HG03442 (cell line): ENCODE data around the gene NUMBL.
"Not testable (repeated sequence)": the region's sequence is repeated elsewhere in the genome, so short reads cannot be mapped to it uniquely, and the experiment has no call there.

Source experiments
- ATAC-seq: cut with Tn5 transposase; IDR thresholded peaks from one replicate; pipeline ENCODE4 v1.9.1; 2021; ENCODE audit warnings: mild to moderate bottlenecking, moderate library complexity; ENCODE audit not compliant: unreplicated experiment

The NUMBL gene

DNA sequence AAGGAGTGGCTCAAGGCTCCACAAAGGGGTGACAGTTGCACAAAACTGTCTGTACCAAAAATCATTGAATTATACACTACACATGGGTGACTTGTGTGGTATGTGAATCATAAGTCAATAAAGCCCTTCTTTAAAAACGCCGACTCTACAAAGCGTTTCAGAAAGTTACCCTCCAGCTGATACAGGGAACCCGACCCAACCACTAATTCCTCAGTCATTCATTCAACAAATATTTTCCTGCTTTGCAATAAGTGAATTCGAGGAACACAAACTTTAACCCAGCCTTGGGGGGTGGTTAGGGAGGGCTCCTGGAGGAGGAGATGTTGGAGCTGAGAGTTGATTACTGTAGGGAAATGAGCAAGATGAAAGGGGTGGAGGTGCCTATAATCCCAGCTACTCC, 57.2 kb downstream of the NUMBL start:
- no peak for ATAC-seq

DNA sequence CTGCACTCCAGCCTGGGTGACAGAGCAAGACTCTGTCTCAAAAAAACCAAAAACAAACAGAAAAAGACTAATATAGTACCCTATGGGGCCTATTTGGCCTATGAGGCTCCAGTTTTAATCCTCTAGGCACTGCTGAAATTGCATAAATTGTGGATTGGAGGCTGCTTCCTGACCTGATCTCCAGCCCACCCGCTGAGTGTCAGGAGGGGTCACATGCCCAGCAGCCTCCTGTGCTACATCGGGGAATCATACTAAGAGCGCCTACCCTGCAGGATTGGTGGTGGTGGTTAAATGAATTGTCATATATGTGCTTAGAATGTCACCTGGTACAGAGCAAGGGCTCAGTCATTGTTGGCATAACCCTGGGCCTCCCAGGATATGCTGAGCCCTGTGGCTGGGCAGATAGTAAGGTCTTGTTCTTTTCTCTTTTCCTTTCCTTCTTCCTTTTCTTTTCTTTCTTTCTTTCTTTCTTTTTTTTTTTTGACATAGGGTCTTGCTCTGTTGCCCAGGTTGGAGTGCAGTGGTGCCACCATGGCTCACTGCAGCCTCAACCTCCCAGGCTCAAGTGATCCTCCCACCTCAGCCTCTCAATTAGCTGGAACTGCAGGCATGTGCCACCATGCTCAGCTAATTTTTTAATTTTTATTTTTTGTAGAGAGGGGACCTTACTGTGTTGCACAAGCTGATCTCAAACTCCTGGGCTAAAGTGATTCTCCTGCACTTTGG, 58.0 kb downstream of the NUMBL start:
- no peak for ATAC-seq

DNA sequence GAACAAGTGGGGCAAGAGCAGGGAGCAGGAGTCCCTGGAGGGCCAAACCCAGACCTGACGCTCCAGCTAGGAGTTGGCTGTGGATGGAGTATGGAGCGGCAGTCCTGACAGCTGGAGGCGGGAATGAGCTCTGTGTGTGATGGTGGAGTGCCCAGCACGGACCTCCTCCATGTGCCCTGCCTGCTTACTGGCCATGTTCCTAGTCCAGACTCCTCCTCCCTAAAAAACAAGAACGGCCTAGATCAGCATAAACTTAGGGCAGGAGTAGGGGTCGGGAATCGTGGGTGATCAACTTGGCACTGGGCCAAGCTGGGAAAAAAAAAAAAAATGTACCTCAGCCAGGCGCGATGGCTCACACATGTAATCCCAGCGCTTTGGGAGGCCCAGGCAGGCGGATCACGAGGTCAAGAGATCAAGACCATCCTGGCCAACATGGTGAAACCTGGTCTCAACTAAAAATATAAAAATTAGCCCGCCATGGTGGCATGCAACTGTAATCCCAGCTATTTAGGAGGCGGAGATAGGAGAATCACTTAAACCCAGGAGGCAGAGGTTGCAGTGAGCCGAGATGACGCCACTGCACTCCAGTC, 59.8 kb downstream of the NUMBL start:
- no peak for ATAC-seq

DNA sequence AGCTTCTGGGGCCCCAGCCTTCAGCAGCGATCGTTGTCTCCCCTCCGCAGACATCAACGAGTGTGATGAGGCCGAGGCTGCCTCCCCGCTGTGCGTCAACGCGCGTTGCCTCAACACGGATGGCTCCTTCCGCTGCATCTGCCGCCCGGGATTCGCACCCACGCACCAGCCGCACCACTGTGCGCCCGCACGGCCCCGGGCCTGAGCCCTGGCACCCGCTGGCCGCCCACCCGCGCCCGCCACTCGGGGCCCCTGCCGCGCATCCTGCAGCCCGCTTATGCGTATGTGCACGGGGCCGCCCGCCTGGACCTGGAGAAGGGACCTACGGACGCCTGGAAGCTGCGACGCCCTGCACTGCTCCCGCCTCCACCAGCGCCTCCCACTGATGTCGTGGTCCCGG, 61.1 kb downstream of the NUMBL start:
- ATAC-seq, result no peak

DNA sequence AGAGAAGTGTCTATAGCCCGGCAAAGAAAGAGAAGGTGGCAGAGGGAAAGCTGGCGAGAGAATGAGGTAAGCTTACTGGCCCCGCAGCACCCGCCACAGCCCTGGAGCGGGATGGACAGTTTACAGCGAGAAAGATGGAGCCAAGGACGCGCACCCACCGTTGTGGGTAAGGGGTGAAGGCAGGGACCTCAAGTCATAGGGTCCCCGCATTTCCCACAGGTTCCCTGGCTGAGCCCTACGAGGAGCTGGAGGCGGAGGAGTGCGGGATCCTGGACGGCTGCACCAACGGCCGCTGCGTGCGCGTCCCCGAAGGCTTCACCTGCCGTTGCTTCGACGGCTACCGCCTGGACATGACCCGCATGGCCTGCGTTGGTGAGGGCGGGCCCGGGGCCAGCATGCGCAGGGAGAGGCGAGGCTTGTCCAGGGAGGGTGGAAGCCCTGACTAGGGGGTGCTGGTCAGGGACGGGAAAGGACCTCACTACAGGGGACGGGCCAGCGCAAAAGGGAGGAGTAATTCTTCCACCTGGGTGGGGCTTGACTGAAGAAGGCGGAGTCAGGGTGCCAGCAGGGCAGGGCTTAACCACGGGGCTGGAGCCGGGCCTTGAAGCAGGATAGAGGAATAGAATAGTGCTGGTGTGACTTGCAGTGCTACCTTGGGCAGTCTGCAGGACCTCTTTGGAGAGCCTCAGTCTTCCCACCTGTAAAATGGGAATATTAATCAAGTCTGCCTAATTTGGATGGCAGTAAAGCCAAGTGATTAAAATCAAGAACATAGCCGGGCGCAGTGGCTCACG, 62.8 kb downstream of the NUMBL start:
- ATAC-seq, result no peak

DNA sequence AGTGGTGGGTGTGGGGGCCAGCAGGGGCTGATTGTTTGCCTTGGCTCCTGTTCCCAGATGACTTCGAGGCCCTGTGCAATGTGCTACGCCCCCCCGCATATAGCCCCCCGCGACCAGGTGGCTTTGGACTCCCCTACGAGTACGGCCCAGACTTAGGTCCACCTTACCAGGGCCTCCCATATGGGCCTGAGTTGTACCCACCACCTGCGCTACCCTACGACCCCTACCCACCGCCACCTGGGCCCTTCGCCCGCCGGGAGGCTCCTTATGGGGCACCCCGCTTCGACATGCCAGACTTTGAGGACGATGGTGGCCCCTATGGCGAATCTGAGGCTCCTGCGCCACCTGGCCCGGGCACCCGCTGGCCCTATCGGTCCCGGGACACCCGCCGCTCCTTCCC, 63.5 kb downstream of the NUMBL start:
- no peak for ATAC-seq

DNA sequence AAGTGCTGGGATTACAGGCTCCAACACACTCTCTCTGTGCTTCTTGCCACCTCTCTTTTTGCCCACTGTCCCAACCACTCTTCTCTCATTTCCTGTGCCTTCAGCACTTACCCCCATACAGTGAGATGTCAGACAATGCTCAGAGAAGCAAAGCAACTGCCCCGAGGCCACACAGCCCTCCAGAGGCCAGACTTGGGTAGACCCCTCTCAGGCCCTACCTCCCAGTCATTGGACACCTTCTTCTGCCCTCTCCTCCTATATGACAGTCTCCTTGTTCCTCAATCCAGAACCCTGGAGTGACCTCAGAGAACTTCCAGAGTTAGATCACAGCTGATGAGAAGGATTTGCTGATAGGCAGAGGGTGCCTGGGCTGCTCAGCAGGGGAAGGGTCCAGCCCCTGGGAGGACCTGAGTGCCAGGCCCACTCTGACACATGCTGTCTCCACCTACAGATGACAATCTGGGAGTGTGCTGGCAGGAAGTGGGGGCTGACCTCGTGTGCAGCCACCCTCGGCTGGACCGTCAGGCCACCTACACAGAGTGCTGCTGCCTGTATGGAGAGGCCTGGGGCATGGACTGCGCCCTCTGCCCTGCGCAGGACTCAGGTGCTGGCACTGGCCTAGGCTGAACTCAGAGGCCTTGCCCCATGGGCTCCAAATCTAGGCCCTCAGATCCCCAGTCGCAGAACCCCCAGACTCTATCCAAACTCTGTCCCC, 64.9 kb downstream of the NUMBL start:
- no peak for ATAC-seq

DNA sequence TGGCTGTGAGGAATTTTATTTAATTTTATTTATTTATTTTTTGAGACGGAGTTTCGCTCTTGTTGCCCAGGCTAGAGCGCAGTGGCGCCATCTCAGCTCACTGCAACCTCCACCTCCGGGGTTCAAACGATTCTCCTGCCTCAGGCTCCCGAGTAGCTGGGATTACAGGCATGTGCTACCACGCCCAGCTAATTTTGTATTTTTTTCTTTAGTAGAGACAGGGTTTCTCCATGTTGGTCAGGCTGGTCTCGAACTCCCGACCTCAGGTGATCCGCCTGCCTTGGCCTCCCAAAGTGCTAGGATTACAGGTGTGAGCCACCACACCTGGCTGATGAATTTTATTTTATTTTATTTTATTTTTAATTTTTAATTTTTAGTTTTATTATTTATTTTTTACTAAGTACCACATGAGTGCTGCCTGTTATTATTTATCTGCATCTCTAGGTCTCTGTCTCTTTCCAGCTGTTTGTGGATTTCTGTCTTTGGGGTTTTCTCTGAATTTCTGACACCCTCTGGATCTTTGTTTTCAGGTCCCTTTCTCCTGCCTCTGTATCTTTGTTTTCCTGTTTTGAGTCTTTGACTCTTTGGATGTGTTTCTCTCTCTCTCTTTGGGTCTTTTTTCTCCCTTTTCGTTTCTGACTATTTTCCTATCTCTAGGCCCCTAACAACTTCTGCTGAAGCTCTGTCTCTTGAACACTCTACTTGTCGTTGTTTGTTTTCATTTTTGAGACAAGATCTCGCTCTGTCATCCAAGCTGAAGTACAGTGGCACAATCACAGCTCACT, 65.9 kb downstream of the NUMBL start:
- ATAC-seq, result not testable (repeated sequence)

DNA sequence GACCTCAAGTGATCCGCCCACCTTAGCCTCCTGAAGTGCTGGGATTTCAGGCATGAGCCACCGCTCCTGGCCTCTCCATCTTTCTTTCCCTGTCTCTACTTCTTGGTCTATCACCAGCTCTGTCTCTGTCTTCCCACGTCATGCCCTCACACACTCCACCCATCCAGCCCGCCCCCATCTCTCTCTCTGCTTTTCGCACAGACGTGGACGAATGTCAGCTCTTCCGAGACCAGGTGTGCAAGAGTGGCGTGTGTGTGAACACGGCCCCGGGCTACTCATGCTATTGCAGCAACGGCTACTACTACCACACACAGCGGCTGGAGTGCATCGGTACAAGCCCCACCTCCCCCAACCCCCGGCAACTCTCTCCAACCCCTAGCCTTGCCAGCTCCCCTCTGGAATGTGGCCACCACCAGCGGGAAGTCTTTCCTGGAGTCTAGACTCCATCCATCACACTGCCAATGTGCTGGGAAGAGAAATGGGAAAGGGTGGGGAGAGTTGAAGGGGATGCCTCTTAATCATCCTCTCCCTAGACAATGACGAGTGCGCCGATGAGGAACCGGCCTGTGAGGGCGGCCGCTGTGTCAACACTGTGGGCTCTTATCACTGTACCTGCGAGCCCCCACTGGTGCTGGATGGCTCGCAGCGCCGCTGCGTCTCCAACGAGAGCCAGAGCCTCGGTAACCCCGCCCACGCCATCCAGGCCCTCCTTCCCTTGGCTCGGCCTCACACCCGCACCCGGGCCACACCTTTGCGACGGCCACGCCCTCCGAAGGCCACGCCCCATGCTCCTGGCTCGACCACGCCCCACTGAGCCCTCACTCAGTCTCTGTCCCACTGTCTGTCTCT, 66.8 kb downstream of the NUMBL start:
- ATAC-seq, result no peak

DNA sequence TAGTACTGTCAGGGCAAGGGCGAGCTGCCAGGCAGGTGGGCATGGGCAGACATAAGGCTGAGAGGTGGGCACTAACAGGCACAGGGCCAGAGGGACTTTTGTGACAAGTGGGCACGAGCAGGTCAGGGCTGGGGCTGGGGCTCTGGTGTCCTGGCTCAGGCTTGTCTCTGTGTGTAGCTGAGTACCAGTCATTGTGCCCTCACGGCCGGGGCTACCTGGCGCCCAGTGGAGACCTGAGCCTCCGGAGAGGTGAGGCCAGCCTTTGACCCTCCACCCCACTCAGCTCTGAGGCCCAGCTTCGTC, 67.7 kb downstream of the NUMBL start:
- no peak for ATAC-seq

DNA sequence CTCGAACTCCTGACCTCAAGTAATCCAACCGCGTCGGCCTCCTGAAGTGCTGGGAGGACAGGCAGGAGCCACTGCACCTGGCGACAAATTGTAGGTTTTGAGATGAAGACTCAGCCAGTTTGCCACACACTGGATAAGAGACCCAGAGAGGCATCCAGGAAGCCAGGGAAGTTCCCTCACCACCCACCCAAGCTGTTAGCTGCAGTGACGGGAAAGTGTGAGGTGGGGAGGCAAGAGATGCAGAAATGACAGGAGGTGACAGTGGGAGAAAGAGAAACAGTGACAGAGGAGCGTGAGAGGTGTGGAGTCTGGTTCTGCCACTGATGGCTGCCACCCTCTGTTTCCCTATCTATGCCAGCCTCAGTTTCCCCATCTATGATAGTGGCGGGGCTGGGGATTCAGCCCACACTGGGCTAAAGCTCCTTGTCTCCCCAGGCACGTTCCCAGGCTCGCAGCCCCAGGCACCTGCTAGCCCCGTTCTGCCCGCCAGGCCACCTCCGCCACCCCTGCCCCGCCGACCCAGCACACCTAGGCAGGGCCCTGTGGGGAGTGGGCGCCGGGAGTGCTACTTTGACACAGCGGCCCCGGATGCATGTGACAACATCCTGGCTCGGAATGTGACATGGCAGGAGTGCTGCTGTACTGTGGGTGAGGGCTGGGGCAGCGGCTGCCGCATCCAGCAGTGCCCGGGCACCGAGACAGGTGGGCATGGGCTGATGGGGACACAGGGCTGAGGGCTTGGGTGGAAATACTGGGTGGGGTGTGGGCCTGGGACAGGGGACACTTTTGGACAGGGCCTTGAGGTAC, 68.3 kb downstream of the NUMBL start:
- no peak for ATAC-seq

DNA sequence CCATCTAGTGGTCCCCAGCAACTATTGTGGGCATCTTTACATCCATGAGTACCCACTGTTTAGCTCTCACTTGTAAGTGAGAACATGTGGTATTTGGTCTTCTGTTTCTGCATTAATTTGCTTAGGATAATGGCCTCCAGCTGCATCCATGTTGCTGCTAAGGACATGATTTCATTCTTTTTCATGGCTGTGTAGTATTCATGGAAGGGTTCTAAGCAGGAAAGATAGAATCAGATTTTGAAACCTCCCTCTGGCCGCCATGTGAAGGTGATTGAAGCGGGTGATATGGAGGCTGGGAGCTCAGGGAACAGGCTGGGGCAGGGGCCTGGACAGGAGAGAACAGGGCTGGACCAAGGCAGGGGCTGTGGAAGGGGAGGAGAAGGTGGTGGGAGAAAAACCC, 69.2 kb downstream of the NUMBL start:
- ATAC-seq, result no peak

DNA sequence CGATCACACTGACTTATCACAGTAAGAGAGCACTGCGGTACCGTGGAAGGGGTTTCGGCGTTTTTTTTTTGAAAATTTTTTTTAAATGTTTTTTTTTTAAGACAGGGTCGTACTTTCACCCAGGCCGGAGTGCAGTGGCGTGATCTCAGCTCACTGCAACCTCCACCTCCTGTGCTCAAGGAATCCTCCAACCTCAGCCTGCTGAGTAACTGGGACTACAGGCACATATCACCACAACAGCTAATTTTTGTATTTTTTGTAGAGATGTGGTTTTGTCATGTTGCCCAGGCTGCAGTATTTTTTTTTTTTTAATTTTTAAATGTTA, 70.3 kb downstream of the NUMBL start:
- no peak for ATAC-seq

DNA sequence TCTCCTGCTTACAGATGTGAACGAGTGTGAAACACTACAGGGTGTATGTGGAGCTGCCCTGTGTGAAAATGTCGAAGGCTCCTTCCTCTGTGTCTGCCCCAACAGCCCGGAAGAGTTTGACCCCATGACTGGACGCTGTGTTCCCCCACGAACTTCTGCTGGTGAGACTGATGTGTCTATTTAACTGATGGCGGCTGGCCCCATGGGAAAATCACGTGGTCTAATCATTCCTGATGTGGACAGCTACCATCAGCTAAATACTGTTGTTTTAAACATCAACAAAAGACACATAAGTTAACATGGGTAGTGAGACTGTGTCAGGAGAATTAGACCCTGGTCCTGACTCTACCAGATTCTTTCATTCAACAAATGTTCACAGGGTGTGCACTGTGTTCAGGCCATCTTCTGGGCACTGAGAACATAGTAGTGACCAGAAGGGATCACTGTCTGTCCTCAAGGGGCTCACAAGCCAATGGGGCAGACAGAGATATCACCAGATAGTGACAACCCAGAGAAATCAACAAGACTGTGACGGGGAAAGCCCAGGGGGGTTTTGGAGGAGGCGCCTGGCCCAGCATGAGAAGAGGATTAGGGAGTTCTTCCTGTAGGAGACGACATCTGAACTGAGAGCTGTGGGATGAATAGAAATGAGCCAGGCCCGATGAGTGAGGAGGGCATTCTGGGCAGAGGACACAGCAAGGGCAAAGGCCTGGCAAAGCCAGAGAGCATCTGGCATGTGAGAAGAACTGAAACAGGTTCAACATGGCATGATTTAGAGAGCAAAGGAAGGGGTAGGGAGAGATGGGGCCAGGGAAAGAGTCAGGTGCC, 70.9 kb downstream of the NUMBL start:
- ATAC-seq, result no peak

DNA sequence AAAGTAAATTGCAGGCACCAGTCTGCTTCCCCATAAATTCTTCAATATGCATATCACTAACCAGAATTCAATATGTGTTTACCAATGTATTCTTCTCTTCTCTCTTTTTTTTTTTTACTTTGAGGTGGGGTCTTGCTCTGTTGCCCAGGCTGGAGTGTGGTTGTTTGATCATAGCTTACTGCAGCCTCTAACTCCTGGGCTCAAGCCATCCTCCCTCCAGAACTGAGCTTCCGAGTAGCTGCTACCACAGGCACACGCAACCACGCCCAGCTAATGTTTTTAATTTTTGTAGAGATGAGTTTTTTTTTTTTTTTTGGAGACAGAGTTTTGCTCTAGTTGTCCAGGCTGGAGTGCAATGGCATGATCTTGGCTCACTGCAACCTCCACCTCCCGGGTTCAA, 72.5 kb downstream of the NUMBL start:
- no peak for ATAC-seq

DNA sequence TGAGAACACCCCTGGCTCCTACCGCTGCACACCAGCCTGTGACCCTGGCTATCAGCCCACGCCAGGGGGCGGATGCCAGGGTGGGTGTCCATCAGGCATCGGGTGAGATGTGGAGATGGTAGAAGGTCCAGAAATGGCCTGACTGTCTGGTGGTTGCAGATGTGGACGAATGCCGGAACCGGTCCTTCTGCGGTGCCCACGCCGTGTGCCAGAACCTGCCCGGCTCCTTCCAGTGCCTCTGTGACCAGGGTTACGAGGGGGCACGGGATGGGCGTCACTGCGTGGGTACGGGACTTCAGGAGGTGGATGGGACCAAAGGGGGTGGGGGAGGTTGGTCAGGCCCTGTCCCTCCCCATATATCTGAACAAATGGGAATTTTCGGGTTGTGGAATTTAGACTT, 73.5 kb downstream of the NUMBL start:
- ATAC-seq, result no peak

DNA sequence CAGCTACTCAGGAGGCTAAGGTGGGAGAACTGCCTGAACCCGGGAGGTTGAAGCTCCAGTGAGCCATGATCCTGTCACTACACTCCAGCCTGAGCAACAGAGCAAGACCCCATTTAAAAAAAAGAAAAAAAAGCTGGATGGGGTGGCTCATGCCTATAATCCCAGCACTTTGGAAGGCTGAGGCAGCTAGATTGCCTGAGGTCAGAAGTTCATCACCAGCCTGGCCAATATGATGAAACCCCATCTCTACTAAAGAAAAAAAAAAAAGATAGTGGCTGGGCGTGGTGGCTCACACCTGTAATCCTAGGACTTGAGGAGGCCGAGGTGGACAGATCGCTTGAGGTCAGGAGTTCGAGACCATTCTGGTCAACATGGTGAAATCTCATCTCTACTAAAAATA, 74.3 kb downstream of the NUMBL start:
- no peak for ATAC-seq
